ENCODE results near the gene ESRRG.

Gene ESRRG

DNA sequence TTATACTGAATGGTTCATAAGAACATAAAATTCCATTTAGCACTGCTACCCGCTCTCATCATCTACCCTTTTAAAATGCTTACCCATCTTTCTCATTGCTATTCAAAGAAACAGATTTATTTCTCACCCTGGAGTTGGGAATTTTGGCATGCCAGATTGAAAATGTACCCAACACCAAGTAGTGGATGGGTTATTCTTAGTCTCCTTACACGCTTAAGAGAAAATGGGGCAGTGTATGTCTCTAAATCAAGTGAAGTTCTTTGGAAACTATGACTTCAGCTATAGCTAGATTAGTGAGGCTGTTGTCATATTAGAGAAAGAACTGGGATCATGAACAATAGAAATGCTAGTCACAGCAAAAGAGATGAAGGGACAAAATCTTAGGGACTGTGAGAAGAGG lies 27.7 kb upstream of the ESRRG start:
- in situ Hi-C loops (cut with MboI; ENCODE audit: low sequenced_read_pairs, unreplicated experiment): no loop called here
- DNase-seq (ENCODE audit: low spot score): no peak
- TF ChIP-seq, protein P1, sequence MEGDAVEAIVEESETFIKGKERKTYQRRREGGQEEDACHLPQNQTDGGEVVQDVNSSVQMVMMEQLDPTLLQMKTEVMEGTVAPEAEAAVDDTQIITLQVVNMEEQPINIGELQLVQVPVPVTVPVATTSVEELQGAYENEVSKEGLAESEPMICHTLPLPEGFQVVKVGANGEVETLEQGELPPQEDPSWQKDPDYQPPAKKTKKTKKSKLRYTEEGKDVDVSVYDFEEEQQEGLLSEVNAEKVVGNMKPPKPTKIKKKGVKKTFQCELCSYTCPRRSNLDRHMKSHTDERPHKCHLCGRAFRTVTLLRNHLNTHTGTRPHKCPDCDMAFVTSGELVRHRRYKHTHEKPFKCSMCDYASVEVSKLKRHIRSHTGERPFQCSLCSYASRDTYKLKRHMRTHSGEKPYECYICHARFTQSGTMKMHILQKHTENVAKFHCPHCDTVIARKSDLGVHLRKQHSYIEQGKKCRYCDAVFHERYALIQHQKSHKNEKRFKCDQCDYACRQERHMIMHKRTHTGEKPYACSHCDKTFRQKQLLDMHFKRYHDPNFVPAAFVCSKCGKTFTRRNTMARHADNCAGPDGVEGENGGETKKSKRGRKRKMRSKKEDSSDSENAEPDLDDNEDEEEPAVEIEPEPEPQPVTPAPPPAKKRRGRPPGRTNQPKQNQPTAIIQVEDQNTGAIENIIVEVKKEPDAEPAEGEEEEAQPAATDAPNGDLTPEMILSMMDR (IDR thresholded peaks at IDR 0.05; ENCODE audit: borderline replicate concordance, control extremely low read depth, extremely low read depth, insufficient read depth, missing control alignments): no peak

DNA sequence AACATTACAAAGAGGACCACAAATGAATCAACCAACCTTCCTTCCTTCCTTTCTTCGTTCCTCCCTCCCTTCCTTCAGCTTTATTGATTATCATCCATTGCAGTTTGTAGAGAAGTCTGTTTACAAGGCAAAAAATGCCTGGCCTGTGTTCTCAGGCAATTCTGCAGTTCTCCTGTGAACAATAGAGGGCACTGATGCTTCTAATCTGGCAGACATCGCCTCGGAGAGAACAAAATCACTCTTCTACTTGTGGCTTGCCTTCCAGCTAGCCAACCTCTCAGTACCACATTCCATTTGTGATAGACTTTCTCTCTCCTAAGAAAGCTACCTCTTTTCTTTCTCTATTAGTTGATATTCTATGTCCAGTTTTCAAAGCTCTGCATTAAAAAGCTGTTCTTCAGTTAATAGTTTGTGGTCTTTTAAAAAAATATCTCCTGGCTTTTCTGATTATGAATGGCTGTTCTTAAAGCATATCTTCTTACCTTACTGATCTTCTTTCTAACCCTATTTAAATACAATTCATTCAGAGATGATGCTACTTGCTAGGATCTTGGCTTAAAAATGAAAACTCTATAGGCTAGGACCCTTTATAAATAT lies 26.9 kb upstream of the ESRRG start:
- in situ Hi-C loops (cut with MboI; ENCODE audit: low sequenced_read_pairs, unreplicated experiment): no loop called here
- TF ChIP-seq, protein P1 (IDR thresholded peaks at IDR 0.05; ENCODE audit: borderline replicate concordance, control extremely low read depth, extremely low read depth, insufficient read depth, missing control alignments): no peak
- no peak for DNase-seq (ENCODE audit: low spot score)

DNA sequence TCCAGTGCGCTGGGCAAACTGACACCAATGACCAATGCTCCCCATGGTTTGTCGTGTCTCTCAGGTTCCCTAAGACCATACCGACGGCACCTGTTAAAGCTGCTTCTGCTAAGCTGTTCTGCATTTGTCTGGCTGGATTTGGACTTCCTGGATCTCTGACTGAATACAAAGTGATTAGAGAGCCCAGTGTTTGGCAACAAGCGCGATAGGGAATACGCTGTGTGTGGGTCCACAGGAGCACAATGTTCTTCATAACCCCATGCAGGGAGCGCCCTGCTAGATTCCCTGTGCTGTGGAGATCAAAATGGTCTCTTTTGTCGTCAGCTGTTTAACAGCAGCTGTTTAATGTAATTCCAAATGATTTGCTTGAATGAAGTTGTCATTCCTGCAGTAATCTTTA lies 26.0 kb upstream of the ESRRG start:
- in situ Hi-C loops (cut with MboI; ENCODE audit: low sequenced_read_pairs, unreplicated experiment): no loop called here
- DNase-seq (ENCODE audit: low spot score): no peak
- TF ChIP-seq, protein P1 (IDR thresholded peaks at IDR 0.05; ENCODE audit: borderline replicate concordance, control extremely low read depth, extremely low read depth, insufficient read depth, missing control alignments): no peak

DNA sequence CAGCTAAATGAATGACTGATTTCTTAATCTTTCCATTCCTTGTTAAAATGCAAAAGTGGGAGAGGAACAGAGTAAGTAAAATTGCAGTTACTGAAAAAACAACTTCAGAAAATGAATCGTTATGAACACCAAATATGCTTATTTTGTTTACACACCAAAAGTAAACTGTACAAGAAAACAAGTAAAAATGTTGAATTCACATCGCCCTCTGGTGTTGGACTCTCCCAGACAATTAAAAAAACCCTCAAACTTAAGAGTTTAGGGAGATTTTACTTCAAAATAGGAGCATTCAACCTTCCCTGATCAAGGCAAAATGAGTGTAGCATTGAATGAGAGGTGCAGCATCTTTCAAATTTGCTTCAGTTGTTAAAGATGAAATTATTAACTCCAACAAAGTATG lies 19.4 kb upstream of the ESRRG start:
- TF ChIP-seq, protein P1 (IDR thresholded peaks at IDR 0.05; ENCODE audit: borderline replicate concordance, control extremely low read depth, extremely low read depth, insufficient read depth, missing control alignments): no peak
- in situ Hi-C loops (cut with MboI; ENCODE audit: low sequenced_read_pairs, unreplicated experiment): no loop called here
- DNase-seq (ENCODE audit: low spot score): no peak

DNA sequence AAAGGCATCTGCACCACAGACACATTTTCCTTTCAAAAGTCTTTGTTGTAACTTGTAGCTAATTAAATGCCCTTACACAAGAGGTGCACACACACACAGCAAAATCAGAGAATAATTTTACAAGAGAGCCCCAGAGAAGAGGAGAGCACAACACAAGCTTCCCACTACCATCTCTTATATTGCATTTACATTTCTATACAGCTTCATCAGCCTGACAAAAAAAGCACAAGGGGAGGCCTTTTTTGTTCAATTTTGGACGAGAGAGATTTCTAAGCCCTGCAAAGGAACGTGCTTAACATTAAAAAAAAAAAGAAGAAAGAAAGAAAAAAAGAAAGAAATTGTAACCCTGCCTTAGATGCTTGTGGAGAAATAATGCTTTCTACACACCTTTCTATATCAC lies 17.1 kb upstream of the ESRRG start:
- DNase-seq (ENCODE audit: low spot score): no peak
- TF ChIP-seq, protein P1 (IDR thresholded peaks at IDR 0.05; ENCODE audit: borderline replicate concordance, control extremely low read depth, extremely low read depth, insufficient read depth, missing control alignments): no peak
- in situ Hi-C loops (cut with MboI; ENCODE audit: low sequenced_read_pairs, unreplicated experiment): no loop called here

DNA sequence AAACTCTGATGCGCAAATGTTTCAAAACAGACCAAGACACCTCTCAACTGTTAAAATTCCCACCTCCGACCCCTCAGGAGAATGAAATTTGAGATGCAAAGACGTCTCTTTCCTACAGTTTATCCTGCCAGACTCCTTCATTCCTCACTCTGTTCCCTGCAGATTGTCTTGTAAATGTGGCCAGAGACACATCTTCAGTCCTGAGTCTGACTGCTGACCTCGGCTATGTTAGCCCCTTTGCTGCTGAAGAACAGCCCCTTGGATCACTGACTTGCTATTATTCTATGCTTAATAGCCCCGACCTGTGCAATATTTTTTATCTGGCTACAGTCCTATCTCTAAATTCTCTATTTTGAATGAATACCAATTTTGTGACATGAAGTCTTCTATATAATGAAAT lies 16.6 kb upstream of the ESRRG start:
- TF ChIP-seq, protein P1 (IDR thresholded peaks at IDR 0.05; ENCODE audit: borderline replicate concordance, control extremely low read depth, extremely low read depth, insufficient read depth, missing control alignments): no peak
- in situ Hi-C loops (cut with MboI; ENCODE audit: low sequenced_read_pairs, unreplicated experiment): no loop called here
- DNase-seq (ENCODE audit: low spot score): no peak

All from GM13976 (cell line).